Activated T-helper 9 cell treated with anti-CD3 and anti-CD28 coated beads, Interleukin-2, amount 50 U/mL, for 16 hours (primary cell): ENCODE measurements around the gene ANO2.

ENCODE experiments used
- DNase-seq: peaks from one replicate; pipeline ENCODE4 v3.0.0-alpha.2; 2020; ENCODE audit warnings: low read depth

ANO2 gene

GRCh38 chr12:5964913-5965900 lies 20.1 kb upstream of the ANO2 start:
- no peak for DNase-seq

DNA sequence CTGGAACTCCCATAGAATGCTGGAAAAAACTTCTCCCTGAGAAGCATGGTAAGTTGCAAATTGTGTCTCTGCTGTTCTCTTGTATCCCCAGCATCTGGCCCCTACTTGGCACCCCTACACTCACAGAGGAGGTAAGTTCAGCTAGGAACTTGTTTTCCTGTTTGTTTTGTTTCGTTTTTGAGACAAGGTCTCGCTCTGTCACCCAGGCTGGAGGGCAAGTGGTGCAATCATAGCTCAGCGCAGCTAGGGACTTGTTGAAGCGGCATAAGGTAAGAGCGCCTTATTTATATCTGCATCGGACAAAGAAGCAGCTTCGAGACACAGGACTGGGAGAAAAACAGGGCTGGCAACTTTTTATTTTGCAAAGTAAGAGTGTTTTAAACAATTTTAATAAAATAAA lies 18.5 kb upstream of the ANO2 start:
- DNase-seq: no peak

GRCh38 chr12:5960783-5961182 lies 15.7 kb upstream of the ANO2 start:
- no peak for DNase-seq

DNA sequence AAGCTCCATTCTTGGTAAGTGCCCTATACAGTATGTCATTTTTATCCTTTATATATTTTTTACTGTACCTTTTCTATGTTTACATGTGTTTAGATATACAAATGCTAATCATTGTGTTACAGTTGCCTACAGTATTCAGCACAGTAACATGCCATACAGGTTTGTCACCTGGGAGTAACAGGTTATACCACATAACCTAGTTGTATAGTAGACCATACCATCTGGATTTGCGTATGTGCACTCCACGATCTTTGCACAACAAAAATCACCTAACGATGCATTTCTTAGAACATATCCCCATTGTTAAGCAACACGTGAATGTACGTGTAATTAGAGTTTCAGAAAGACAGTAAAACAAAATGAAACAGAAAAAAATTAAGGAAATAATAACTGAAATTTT lies 11.9 kb upstream of the ANO2 start:
- no peak for DNase-seq

GRCh38 chr12:5954661-5955060 lies 9.6 kb upstream of the ANO2 start:
- no peak for DNase-seq

DNA sequence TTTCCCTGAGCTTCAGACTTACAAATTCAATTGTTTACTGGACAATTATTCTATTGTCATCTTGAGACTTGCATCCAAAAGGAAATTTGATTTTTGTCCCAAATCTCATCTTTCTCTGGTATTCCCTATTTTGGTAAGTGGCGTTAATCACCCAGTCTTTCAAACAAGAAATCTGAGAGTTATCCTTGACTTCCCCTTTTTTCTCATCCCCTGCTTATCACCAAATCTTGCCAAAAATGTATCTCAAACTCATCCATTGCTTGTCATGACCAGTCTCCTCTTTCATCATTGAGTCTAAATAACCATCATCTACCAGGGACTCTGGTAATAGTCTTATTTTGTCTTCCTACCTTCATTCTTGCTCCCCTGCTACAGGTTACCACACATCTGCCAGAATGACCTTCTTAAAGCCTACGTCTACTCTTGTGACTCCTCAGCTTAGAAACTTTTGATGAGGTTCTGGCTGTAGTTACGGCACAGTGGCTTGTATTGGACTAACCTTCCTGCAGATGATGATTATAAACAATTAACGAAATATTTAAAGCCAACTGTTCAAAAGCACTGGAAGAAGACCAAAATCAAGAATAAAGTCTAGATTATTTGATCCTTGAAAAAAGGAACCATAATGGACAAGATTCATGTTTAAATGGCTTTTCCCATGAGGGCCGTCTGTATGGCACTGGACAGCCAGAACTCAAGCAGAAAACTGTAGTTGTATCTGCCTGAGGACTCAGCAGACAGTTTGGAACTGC lies 9.0 kb upstream of the ANO2 start:
- DNase-seq: no peak

DNA sequence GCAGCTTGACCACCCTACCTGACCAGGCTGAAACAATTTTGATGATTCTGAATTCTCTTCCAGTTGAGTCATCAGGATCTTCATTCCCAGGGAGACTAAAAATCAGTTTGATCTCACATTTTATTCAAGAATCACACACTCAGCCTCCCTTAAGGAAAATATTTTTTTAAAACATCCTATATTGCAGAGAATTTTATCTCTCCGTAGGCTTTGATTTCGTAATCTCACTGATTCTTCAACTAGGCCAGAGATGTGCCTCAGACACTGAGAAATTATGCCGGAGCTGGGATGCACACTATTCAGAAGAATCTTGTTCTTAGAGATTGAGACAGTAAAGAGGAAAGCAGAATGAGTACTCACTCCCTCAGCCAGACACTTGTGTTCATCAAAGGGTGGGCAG lies 7.0 kb upstream of the ANO2 start:
- no peak for DNase-seq

- no peak for DNase-seq
These were observed 3.6 kb upstream of the ANO2 start for GRCh38 chr12:5948696-5949095.

GRCh38 chr12:5947006-5947405 lies 1.9 kb upstream of the ANO2 start:
- no peak for DNase-seq

- no peak for DNase-seq
These were observed 1.3 kb upstream of the ANO2 start for GRCh38 chr12:5946388-5946787.

DNA sequence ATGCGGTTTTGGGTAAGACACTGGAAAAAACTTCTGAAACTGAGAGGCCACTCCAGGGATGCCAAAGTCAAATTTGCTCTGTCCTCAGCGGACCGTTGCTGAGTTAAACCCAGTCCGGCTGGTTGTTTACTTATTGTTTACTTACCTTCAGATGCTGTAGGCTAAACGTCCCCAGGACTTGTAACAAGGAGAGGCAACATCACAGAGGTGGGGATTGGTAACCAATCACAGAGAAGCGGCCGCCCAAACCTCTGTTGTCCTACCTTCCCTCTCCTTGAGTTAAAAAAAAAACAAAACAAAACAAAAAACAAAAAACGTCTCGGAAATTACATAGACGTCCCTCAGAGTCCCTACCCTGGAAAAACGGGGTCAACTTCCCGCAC lies 380 bp downstream of the ANO2 start:
- DNase-seq: no peak

GRCh38 chr12:5944053-5944452 lies 1.0 kb downstream of the ANO2 start:
- no peak for DNase-seq

- DNase-seq: no peak
These were observed 3.2 kb downstream of the ANO2 start for GRCh38 chr12:5941907-5942306.

DNA sequence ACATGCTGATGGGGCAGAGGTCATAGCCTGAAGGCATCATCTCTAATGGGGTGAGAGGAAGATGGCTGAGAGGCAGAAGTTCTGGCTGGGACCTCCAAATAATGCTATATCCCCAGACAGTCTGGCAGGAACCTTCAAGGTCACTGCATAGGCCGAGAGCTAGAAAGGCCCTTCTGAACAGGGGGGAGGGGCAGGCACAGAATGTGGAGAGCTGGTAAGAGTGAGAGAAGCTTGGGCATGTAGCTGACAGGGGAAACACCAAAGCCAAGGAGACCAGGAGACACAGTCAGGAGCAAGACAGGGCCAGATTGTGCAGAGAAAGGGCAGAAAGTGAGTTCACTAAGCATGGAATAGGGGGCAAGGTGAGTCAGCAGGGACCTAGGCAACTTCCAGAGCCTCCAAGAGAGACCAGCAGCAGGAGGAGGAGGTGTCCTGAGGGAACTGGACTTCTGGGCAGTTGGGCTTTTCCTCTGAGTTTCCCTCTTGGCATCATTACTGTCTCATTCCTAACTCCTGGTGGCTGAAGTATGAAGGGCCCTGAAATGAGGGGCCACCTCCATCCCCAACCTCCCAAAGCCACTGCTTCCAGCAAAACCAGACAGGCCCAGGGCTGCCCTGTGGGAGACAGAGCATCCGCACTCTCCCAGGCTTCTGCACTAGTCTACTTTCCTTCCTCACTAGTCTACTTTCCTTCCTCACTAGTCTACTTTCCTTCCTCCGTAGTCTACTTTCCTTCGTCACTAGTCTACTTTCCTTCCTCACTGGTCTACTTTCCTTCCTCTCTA lies 17.1 kb downstream of the ANO2 start:
- DNase-seq: no peak

DNA sequence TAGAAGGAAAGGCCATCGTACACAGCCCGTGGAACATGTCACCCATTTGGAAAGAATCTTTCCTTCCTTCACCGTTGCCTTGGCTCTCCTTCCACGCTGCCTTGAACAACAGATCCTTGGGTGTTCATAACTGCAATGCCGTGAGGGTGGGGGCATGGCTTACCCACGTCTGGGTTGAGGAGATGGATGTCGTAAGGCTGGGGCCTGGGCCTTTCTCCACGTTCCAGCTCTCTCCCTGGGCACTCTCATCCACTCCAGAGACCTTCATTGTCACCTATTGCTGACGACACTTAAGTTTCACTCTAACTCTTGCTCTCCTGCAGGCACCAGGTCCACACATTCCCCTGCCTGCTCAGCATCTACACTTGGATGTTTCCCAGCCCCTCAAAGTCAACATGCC lies 19.4 kb downstream of the ANO2 start:
- no peak for DNase-seq

- no peak for DNase-seq
These were observed 20.7 kb downstream of the ANO2 start for GRCh38 chr12:5924342-5924741.

- DNase-seq: no peak
These were observed 21.3 kb downstream of the ANO2 start for GRCh38 chr12:5923751-5924150.

- no peak for DNase-seq
These were observed 21.9 kb downstream of the ANO2 start for GRCh38 chr12:5923043-5923605.

DNA sequence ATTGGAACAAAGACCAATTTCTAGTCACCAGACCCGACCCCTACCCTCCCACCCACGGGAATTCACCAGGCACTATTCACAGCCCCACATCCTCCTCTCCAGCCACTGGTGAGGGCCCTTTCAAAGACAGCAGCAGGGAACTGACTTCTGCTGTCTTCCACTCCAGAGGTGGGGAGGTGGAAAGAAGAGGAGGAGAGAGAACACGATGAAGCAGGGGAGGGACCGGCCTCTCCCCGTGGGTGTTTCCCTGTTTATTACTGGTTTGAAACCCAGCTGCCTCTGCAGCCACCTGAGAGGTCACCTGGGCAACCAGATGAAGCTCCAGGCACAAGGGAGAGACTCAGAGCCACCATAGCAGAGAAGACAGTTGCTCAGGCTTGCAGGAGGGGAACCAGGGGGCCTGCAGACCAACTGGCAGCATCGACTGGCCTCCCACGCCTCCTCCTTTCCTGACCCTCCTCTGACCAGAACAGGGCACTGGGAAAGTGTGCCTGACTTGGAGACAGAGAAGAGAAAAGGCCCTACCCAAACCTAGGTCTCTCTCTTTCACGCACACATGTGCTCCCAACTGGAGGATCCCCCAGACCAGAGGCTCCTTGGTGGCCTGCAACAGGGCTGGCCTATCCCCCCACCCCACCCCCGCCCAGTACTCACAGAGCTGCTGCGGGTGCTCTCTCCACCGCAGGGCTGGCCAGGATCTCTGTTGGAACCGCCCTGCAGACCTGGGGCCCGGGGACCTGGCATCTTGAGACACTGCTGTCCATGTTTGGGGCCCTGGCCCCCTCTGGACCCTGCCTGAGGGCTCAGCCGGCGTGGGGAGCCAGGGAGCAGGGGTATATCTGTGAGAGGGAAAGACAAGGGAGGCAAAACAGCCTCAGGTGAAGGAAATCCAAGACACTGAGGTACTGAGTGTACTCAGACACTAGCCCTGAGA lies 22.8 kb downstream of the ANO2 start:
- no peak for DNase-seq

GRCh38 chr12:5921027-5921909 lies 23.8 kb downstream of the ANO2 start:
- no peak for DNase-seq
